PFSK-1 (cell line): ENCODE results near the gene SF3A1.

Source experiments
- FOXP2 ChIP-seq: optimal IDR thresholded peaks from 2 replicates; pipeline ENCODE3; 2011; ENCODE audit warnings: borderline replicate concordance, control low read depth, inconsistent platforms; ENCODE audit not compliant: insufficient read depth; ENCODE audit errors: extremely low read length, extremely low read depth
- POLR2AphosphoS5 ChIP-seq: IDR thresholded peaks from 2 replicates; pipeline ENCODE4 v1.6.1; 2012; ENCODE audit warnings: low read depth, mild to moderate bottlenecking, control low read depth, low read length, moderate library complexity
- SIN3A ChIP-seq: IDR thresholded peaks from 2 replicates; pipeline ENCODE4 v1.6.1; 2012; ENCODE audit warnings: mild to moderate bottlenecking, low read length, moderate library complexity, borderline replicate concordance; ENCODE audit not compliant: insufficient read depth
- TAF1 ChIP-seq: IDR thresholded peaks from 2 replicates; pipeline ENCODE4 v1.6.1; 2012; ENCODE audit warnings: low read length, control low read depth, borderline replicate concordance; ENCODE audit not compliant: insufficient read depth
- TF ChIP-seq, protein P1 (sequence below), 2 experiments: IDR thresholded peaks; 2 replicates each; pipeline versions ENCODE4 v1.6.1 to v1.8.0; 2011 to 2012; ENCODE audit warnings: low read depth in 2 of 2, low read length in 2 of 2, control low read depth in 1 of 2, inconsistent platforms in 1 of 2, mild to moderate bottlenecking in 1 of 2, moderate library complexity in 1 of 2; ENCODE audit not compliant: insufficient read depth in 1 of 2

SF3A1 gene

DNA sequence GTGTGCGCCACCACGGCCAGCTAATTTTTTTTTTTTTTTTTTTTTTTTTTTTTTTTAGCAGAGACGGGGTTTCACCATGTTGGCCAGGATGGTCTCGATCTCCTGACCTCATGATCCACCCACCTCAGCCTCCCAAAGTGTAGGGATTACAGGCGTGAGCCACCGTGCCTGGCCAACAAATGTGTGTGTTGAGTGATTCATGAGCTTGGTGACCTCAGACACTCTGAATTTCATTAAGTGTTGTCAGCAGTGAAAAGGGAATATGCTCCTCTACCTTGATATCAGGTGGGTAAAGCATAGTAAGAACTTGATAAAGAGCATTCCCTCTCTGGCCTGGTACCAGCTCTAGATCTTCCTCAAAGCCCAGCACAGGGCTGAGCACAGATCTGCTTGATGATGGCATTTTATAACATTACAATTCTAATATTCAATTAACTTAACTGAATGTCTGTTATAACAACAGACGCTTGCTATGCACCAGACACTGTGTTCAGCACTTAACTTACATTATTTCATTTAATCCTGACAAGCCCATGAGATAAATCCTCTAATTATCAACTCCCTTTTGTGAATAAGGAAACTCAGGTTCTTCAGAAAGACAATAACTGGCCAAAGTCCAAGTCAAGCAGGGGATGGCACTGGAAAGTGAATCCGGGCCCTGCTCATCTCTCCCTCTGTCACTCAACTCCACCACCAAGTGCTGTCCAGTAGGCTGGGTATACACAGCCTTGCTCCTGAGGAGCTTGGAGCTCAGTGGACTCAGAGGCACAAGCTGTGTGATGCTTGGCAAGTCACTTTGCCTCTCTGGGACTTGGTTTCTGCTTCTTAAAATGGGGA lies 42.9 kb downstream of the SF3A1 start:
- TF ChIP-seq POLR2AphosphoS5 (no peak), SIN3A (no peak), TAF1 (no peak), FOXP2 (no peak)
- TF ChIP-seq, protein P1, sequence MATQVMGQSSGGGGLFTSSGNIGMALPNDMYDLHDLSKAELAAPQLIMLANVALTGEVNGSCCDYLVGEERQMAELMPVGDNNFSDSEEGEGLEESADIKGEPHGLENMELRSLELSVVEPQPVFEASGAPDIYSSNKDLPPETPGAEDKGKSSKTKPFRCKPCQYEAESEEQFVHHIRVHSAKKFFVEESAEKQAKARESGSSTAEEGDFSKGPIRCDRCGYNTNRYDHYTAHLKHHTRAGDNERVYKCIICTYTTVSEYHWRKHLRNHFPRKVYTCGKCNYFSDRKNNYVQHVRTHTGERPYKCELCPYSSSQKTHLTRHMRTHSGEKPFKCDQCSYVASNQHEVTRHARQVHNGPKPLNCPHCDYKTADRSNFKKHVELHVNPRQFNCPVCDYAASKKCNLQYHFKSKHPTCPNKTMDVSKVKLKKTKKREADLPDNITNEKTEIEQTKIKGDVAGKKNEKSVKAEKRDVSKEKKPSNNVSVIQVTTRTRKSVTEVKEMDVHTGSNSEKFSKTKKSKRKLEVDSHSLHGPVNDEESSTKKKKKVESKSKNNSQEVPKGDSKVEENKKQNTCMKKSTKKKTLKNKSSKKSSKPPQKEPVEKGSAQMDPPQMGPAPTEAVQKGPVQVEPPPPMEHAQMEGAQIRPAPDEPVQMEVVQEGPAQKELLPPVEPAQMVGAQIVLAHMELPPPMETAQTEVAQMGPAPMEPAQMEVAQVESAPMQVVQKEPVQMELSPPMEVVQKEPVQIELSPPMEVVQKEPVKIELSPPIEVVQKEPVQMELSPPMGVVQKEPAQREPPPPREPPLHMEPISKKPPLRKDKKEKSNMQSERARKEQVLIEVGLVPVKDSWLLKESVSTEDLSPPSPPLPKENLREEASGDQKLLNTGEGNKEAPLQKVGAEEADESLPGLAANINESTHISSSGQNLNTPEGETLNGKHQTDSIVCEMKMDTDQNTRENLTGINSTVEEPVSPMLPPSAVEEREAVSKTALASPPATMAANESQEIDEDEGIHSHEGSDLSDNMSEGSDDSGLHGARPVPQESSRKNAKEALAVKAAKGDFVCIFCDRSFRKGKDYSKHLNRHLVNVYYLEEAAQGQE (IDR thresholded peaks at IDR 0.05; ENCODE audit: insufficient read depth in 1 of 2, low read depth in 2 of 2, low read length in 2 of 2) = no peak

DNA sequence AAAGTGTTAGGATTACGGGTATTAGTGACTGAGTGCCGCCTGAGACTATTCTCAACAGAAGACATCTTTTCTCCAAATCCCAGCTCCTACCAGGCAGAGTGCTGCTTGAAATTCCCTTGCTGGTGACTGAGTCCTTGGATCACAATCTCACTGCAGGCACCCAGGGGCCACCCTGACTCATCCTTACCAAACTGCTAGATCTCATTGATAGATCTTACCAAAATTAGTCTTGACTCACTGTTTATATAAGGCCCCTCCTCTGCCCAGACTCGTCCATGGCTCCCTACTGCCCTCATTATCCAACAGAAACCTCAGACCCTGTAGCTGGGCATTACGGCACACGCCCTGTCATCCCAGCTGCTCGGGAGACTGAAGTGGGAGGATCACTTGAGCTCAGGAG lies 44.6 kb downstream of the SF3A1 start:
- no peak for TF ChIP-seq FOXP2
- TF ChIP-seq, protein P1 (IDR thresholded peaks at IDR 0.05; ENCODE audit: insufficient read depth in 1 of 2, low read depth in 2 of 2, low read length in 2 of 2) = no peak
- no peak for TF ChIP-seq SIN3A
- TF ChIP-seq TAF1 = no peak
- TF ChIP-seq POLR2AphosphoS5 = no peak

DNA sequence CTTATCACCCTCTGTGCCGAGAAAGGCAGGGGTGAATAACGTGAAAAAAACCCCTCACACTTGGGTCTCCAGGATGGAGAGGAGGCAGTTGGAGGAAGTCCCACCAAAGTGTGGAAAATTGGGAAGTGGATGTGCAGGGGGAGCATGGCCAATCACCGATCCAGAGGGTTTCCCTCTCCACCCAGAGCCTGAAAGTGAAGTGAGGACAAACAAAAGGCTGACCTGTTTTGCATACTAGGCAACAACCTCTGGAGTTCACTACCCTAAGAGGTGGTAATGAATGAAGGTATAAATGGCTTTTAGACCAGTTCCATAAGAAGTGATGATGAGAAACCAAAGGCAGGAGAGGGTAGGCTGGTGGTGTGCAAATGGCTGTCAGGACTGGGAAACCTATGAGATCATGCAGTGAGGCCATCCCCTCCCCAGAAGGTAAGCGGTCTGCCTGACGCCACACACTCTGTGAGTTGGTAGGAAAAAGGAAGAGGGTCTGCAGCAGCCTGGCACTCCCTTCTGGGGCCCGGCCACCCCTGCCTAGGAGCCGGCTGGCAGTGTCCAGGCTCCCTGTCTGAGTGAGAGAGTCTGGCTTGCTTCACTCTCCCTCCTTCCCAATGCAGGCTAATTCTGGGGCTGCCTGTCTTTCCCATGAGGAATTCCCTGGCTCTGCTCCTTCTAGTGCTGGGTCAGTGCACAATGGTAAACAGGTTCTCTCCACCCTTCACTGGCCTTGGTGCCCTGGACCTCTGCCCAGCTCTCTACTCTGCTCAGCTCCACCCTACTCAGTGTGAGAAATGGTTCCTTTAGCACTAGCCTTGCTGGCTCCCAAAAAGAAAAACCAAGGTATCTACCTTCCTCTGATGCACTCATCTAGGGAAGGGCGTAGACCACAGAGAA lies 45.6 kb downstream of the SF3A1 start:
- TF ChIP-seq POLR2AphosphoS5 (no peak), SIN3A (no peak), FOXP2 (no peak), TAF1 (no peak)
- TF ChIP-seq, protein P1 (IDR thresholded peaks at IDR 0.05; ENCODE audit: insufficient read depth in 1 of 2, low read depth in 2 of 2, low read length in 2 of 2) = no peak

DNA sequence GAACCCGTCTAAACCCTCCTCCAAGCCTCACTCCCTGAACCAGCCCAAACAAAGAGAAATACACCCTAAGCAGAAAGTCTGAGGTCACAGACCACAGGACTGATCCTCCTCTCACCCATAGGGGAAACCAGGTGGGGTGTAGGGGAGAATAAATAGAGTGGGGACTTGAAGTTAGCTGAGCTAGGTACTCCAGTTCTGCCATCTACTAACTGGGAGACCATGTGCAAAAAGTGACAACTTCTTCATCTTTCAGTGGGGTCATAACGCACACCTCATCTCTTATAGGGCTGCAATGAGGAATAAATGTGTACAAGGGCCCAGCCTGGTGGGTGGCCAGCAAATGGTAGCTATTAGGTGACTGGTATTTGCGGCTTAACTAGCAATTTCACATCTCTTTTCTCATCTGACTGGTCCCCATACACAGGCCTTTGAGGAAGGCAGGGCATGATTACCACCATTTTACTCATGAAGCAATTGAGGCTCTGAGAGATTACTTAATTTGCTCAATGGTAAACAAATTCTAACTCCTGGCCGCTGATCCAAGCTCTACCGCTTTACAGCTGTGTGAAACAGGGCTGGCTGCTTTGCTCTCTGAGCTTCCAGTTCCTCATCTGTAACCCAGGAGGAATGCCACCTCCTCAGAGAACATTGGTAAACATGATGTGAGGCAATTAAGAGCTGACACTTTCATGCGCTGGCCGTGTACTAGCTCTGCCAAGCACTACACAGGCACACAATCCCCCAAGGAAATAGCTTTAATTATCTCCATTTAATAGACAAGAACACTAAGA lies 46.5 kb downstream of the SF3A1 start:
- TF ChIP-seq POLR2AphosphoS5 = no peak
- no peak for TF ChIP-seq FOXP2
- TF ChIP-seq, protein P1 (IDR thresholded peaks at IDR 0.05; ENCODE audit: insufficient read depth in 1 of 2, low read depth in 2 of 2, low read length in 2 of 2) = no peak
- TF ChIP-seq TAF1 = no peak
- TF ChIP-seq SIN3A = no peak
